Nephron progenitor cell (in vitro differentiated cells): ENCODE measurements around the gene LDAH.

Experiments
- DNase-seq: peaks from one replicate; pipeline ENCODE4 v3.0.0; 2021
- H3K27ac Mint-ChIP-seq: 2 replicates; pipeline ENCODE4 v1.8.0; 2021; ENCODE audit warnings: mild to moderate bottlenecking, moderate library complexity, mixed read lengths
- H3K27me3 Mint-ChIP-seq: 2 replicates; pipeline ENCODE4 v1.8.0; 2021; ENCODE audit warnings: mild to moderate bottlenecking, low read depth, mixed read lengths; ENCODE audit not compliant: poor library complexity
- H3K36me3 Mint-ChIP-seq: 2 replicates; pipeline ENCODE4 v1.8.0; 2021; ENCODE audit warnings: low read depth, mixed read lengths
- H3K4me1 Mint-ChIP-seq: 2 replicates; pipeline ENCODE4 v1.8.0; 2021; ENCODE audit warnings: mixed read lengths
- H3K4me3 Mint-ChIP-seq: 2 replicates; pipeline ENCODE4 v1.8.0; 2021; ENCODE audit warnings: mild to moderate bottlenecking, moderate library complexity, mixed read lengths
- H3K9me3 Mint-ChIP-seq: 2 replicates; pipeline ENCODE4 v1.8.0; 2021; ENCODE audit warnings: mild to moderate bottlenecking, moderate library complexity, mixed read lengths
- CTCF ChIP-seq: fragments of 200-600 bp; sonication (generic); IDR thresholded peaks from 2 replicates; pipeline ENCODE4 v1.5.0; 2021; ENCODE audit warnings: antibody characterized with exemption

The LDAH gene

GRCh38 chr2:20758997-20759396 lies 63.9 kb downstream of the LDAH start:
- H3K4me1 Mint-ChIP-seq, result no peaks in the 10 kb centered on the region
- no peak overlapping the region for H3K4me3 Mint-ChIP-seq
- TF ChIP-seq CTCF, result no peak
- no peaks in the 10 kb centered on the region for H3K27me3 Mint-ChIP-seq
- H3K27ac Mint-ChIP-seq, result no peak overlapping the region
- DNase-seq, result no peak
- peaks cover 69% of the 10 kb centered on the region for H3K36me3 Mint-ChIP-seq
- peaks cover 5% of the 10 kb centered on the region for H3K9me3 Mint-ChIP-seq

GRCh38 chr2:20757405-20758090 lies 65.4 kb downstream of the LDAH start:
- DNase-seq, result no peak
- TF ChIP-seq CTCF, result no peak
- H3K9me3 Mint-ChIP-seq, result peaks cover 8% of the 10 kb centered on the region
- H3K27ac Mint-ChIP-seq, result no peak overlapping the region
- no peaks in the 10 kb centered on the region for H3K4me1 Mint-ChIP-seq
- no peak overlapping the region for H3K4me3 Mint-ChIP-seq
- no peaks in the 10 kb centered on the region for H3K27me3 Mint-ChIP-seq
- H3K36me3 Mint-ChIP-seq, result peaks cover 77% of the 10 kb centered on the region

- no peak for TF ChIP-seq CTCF
- no peaks in the 10 kb centered on the region for H3K4me1 Mint-ChIP-seq
Measured at GRCh38 chr2:20755132-20755800, 67.6 kb downstream of the LDAH start.

GRCh38 chr2:20752293-20752692 lies 70.6 kb downstream of the LDAH start:
- H3K27ac Mint-ChIP-seq, result no peak overlapping the region
- peaks cover 4% of the 10 kb centered on the region for H3K27me3 Mint-ChIP-seq
- peaks cover 11% of the 10 kb centered on the region for H3K9me3 Mint-ChIP-seq
- TF ChIP-seq CTCF, result no peak
- peaks cover 53% of the 10 kb centered on the region for H3K36me3 Mint-ChIP-seq
- no peak overlapping the region for H3K4me3 Mint-ChIP-seq
- DNase-seq, result no peak
- no peaks in the 10 kb centered on the region for H3K4me1 Mint-ChIP-seq

More at GRCh38 chr2:20755132-20755800, 67.6 kb downstream of the LDAH start:
- peaks cover 82% of the 10 kb centered on the region for H3K36me3 Mint-ChIP-seq
- H3K27ac Mint-ChIP-seq, result peak overlapping the region; percentile 8
- H3K4me3 Mint-ChIP-seq, result no peak overlapping the region
- no peak for DNase-seq
- H3K9me3 Mint-ChIP-seq, result peaks cover 12% of the 10 kb centered on the region
- H3K27me3 Mint-ChIP-seq, result no peaks in the 10 kb centered on the region

GRCh38 chr2:20747317-20747716 lies 75.6 kb downstream of the LDAH start:
- no peak for TF ChIP-seq CTCF
- peaks cover 6% of the 10 kb centered on the region for H3K9me3 Mint-ChIP-seq
- peaks cover 8% of the 10 kb centered on the region for H3K4me1 Mint-ChIP-seq
- no peak overlapping the region for H3K27ac Mint-ChIP-seq
- DNase-seq, result no peak
- no peak overlapping the region for H3K4me3 Mint-ChIP-seq
- peaks cover 37% of the 10 kb centered on the region for H3K36me3 Mint-ChIP-seq
- H3K27me3 Mint-ChIP-seq, result peaks cover 7% of the 10 kb centered on the region
